GM12878 (cell line): ENCODE measurements around the gene CHPF2. TPM values are rescaled to one million over a fixed set of nuclear protein-coding genes. Genes with fewer than 3 reads are reported as not detected.

ENCODE experiments used
- ATAC-seq: fragments of 200-7000 bp; cut with Tn5 transposase; 3 replicates; pipeline ENCODE4 v1.9.1; 2020; ENCODE audit warnings: mild to moderate bottlenecking, moderate library complexity
- BruUV-seq: library from RNA; stranded (reverse); fragments of 400-500 nt; replicated peaks from 2 replicates; lab custom pipeline; 2021; lab: Mats Ljungman, UMichigan
- CTCF ChIA-PET: fragments of 300-600 bp; sonication (Branson Sonifier 250); formaldehyde crosslinking; extraction: SDS; loops from one replicate; lab custom pipeline; 2021; ENCODE audit warnings: inconsistent platforms; lab: Yijun Ruan, JAX
- POLR2A ChIA-PET: fragments of 350-600 bp; formaldehyde crosslinking; extraction: SDS; loops from one replicate; lab custom pipeline; 2021; ENCODE audit warnings: inconsistent platforms; lab: Charles Lee
- RAD21 ChIA-PET: fragments of 300-600 bp; sonication (Branson Sonifier 250); formaldehyde crosslinking; loops from one replicate; lab custom pipeline; 2023; ENCODE audit warnings: antibody characterized with exemption; ENCODE audit not compliant: unreplicated experiment; lab: Charles Lee
- SMC1A ChIA-PET: fragments of 300-600 bp; sonication (Branson Sonifier 250); formaldehyde crosslinking; loops from one replicate; lab custom pipeline; 2023; ENCODE audit not compliant: unreplicated experiment, uncharacterized antibody; lab: Charles Lee
- DNase-seq: peaks from one replicate; pipeline ENCODE4 v3.0.0-alpha.2; 2011; ENCODE audit warnings: low read depth, low spot score
- FAIRE-seq: peaks from 3 replicates; lab custom pipeline; 2011; peaks lifted over from hg19 to GRCh38; lab: Jason Lieb, UNC
- H2AFZ ChIP-seq: 2 replicates; pipeline ENCODE4 v1.6.0; 2011; ENCODE audit warnings: low read depth, low read length, control low read depth; ENCODE audit not compliant: control insufficient read depth
- H3K27ac ChIP-seq: 2 replicates; pipeline ENCODE4 v1.5.1; 2011; ENCODE audit warnings: control low read depth; ENCODE audit not compliant: control insufficient read depth, insufficient read depth
- H3K27me3 ChIP-seq, 2 experiments: replicated peaks in 1 of 2; 2 replicates each; pipeline versions ENCODE4 v1.6.0 to v1.6.1; 2011; ENCODE audit warnings: low read length in 1 of 2; ENCODE audit not compliant: control insufficient read depth in 2 of 2, insufficient read depth in 2 of 2
- H3K36me3 ChIP-seq, 2 experiments: 2 replicates each; pipeline ENCODE4 v1.5.1; 2011; ENCODE audit warnings: low read length in 1 of 2; ENCODE audit not compliant: control insufficient read depth in 2 of 2, insufficient read depth in 2 of 2
- H3K4me1 ChIP-seq: 2 replicates; pipeline ENCODE4 v1.6.1; 2011; ENCODE audit warnings: mild to moderate bottlenecking, low read length, moderate library complexity, mixed read lengths; ENCODE audit not compliant: control insufficient read depth, insufficient read depth
- H3K4me2 ChIP-seq: 2 replicates; pipeline ENCODE4 v1.6.0; 2011; ENCODE audit warnings: control low read depth; ENCODE audit not compliant: control insufficient read depth, insufficient read depth
- H3K4me3 ChIP-seq: fragments of 200-600 bp; sonication (generic); 2 replicates; pipeline ENCODE4 v1.5.1; 2016
- H3K79me2 ChIP-seq: 2 replicates; pipeline ENCODE4 v1.6.0; 2011; ENCODE audit warnings: low read length; ENCODE audit not compliant: control insufficient read depth, insufficient read depth
- H3K9ac ChIP-seq: 2 replicates; pipeline ENCODE4 v1.8.0; 2011; ENCODE audit warnings: low read length, control low read depth, mixed read lengths; ENCODE audit not compliant: control insufficient read depth, insufficient read depth
- H3K9me3 ChIP-seq: replicated peaks from 3 replicates; pipeline ENCODE4 v1.5.1; 2011; ENCODE audit warnings: mild to moderate bottlenecking, low read length; ENCODE audit not compliant: control insufficient read depth, insufficient read depth
- H4K20me1 ChIP-seq: 2 replicates; pipeline ENCODE4 v1.6.0; 2011; ENCODE audit not compliant: control insufficient read depth, insufficient read depth
- BCL11A ChIP-seq: IDR thresholded peaks from 2 replicates; pipeline ENCODE4 v1.6.1; 2011; ENCODE audit warnings: low read depth, low read length
- CHD2 ChIP-seq: IDR thresholded peaks from 2 replicates; pipeline ENCODE4 v1.6.1; 2011; ENCODE audit warnings: low read depth, low read length, improper control_type of control experiment, borderline replicate concordance
- CREM ChIP-seq: IDR thresholded peaks from 2 replicates; pipeline ENCODE4 v1.6.1; 2014; ENCODE audit warnings: antibody characterized with exemption, low read depth
- ESRRA ChIP-seq: IDR thresholded peaks from 2 replicates; pipeline ENCODE4 v1.6.1; 2012; ENCODE audit warnings: mild to moderate bottlenecking, low read length, improper control_type of control experiment
- EZH2 ChIP-seq: IDR thresholded peaks from 2 replicates; pipeline ENCODE4 v1.6.1; 2012; ENCODE audit warnings: low read depth, mild to moderate bottlenecking, control low read depth, inconsistent platforms, low read length, borderline replicate concordance; ENCODE audit not compliant: control insufficient read depth
- FOXM1 ChIP-seq: IDR thresholded peaks from 2 replicates; pipeline ENCODE4 v1.6.1; 2012; ENCODE audit warnings: low read depth, mild to moderate bottlenecking, inconsistent platforms, low read length, moderate library complexity
- HDGF ChIP-seq: fragments of 450-650 bp; IDR thresholded peaks from 2 replicates; pipeline ENCODE4 v1.6.1; 2016; ENCODE audit warnings: antibody characterized with exemption
- IRF3 ChIP-seq: fragments of 450-650 bp; IDR thresholded peaks from 2 replicates; pipeline ENCODE4 v1.6.1; 2014; ENCODE audit warnings: mild to moderate bottlenecking
- JUNB ChIP-seq: IDR thresholded peaks from 2 replicates; pipeline ENCODE4 v1.6.1; 2016; ENCODE audit warnings: antibody characterized with exemption, mild to moderate bottlenecking
- MAX ChIP-seq: IDR thresholded peaks from 2 replicates; pipeline ENCODE4 v1.6.1; 2012; ENCODE audit warnings: low read depth, low read length, improper control_type of control experiment
- MYC ChIP-seq: IDR thresholded peaks from 2 replicates; pipeline ENCODE4 v1.6.1; 2011; ENCODE audit warnings: mild to moderate bottlenecking, low read length, moderate library complexity, inconsistent platforms; ENCODE audit not compliant: insufficient read depth, insufficient replicate concordance, insufficient read length, severe bottlenecking
- NFXL1 ChIP-seq: fragments of 450-650 bp; IDR thresholded peaks from 2 replicates; pipeline ENCODE4 v1.6.1; 2017; ENCODE audit warnings: antibody characterized with exemption, mild to moderate bottlenecking, borderline replicate concordance
- NR2F1 ChIP-seq: fragments of 450-650 bp; conservative IDR thresholded peaks from 2 replicates; pipeline ENCODE4 v1.6.1; 2017; ENCODE audit warnings: mild to moderate bottlenecking
- PRDM15 ChIP-seq: fragments of 450-650 bp; formaldehyde crosslinking; IDR thresholded peaks from 2 replicates; pipeline ENCODE4 v1.4.0; 2020; ENCODE audit warnings: mild to moderate bottlenecking, moderate library complexity
- RCOR1 ChIP-seq: conservative IDR thresholded peaks from 2 replicates; pipeline ENCODE4 v1.6.1; 2012; ENCODE audit warnings: low read depth, low read length, improper control_type of control experiment
- TAF1 ChIP-seq: IDR thresholded peaks from 2 replicates; pipeline ENCODE4 v1.6.1; 2011; ENCODE audit warnings: mild to moderate bottlenecking, low read depth, low read length, borderline replicate concordance
- ZNF687 ChIP-seq: fragments of 450-650 bp; IDR thresholded peaks from 2 replicates; pipeline ENCODE4 v1.6.1; 2017; ENCODE audit warnings: mild to moderate bottlenecking, moderate library complexity
- WGBS: methylation state at CpG from one replicate; pipeline ENCODE4 v1.1.6; 2016; ENCODE audit warnings: low lambda C conversion rate; ENCODE audit not compliant: insufficient replicate concordance, insufficient coverage; ENCODE audit errors: missing lambda C conversion rate; 5-methylcytosine and 5-hydroxymethylcytosine counted together
- in situ Hi-C: fragments of 300-500 bp; cut with MboI; formaldehyde crosslinking; loops from 9 replicates; pipeline ENCODE4 v1.14.3; 2018; ENCODE audit warnings: mixed read lengths
- intact Hi-C: fragments of 100-400 bp; cut with micrococcal nuclease; formaldehyde crosslinking; loops from one replicate; pipeline ENCODE4 v1.14.2; 2022; ENCODE audit not compliant: unreplicated experiment
- polyA plus RNA-seq, 11 experiments: library from polyadenylated mRNA; depleted of rRNA in 4 of 11; unstranded in 6 of 11; stranded (reverse) in 5 of 11; fragments of >200 nt; fragmentation: Nextera tagmentation in 4 of 11; fragmentation: Illumina TruSeq in 1 of 11; extraction: Ambion mirVana in 4 of 11; extraction: Trizol in 1 of 11; gene quantifications; 1 replicate in 1 of 11; 2 replicates in 10 of 11; pipeline versions ENCODE4 v1.2.1 to v1.2.3, GENCODE V29; 2011 to 2016; ENCODE audit warnings: inconsistent platforms in 2 of 11, missing spikeins in 2 of 11, low read depth in 1 of 11
- total RNA-seq, 4 experiments: library from RNA; depleted of rRNA in 3 of 4; stranded (reverse); fragments of >200 nt in 3 of 4; fragmentation: Illumina TruSeq in 1 of 4; extraction: Trizol in 1 of 4; gene quantifications; 2 replicates each; pipeline versions ENCODE4 v1.2.1 to v1.2.3, GENCODE V29; 2013 to 2021

The CHPF2 gene
- total and polyA plus RNA-seq, 10 of the 15 experiments (the other 5 are each of a cell fraction or from before 2014, with no cell fraction given): 0.23 to 33.1 (median 11.5) TPM

GRCh38 chr7:151278949-151279348, 46.7 kb downstream of the CHPF2 start:
- FAIRE-seq (no peak), ATAC-seq (no peak)
- in situ Hi-C loops: no loop called here

More at GRCh38 chr7:151278949-151279348, 46.7 kb downstream of the CHPF2 start:
- BruUV-seq: no TSS peak
- SMC1A ChIA-PET: no interaction called here
- no peaks in the 10 kb centered on the region for H4K20me1 ChIP-seq
- H3K27me3 ChIP-seq: peaks cover 0 to 4% of the 10 kb centered on the region in 2 experiments
- H3K4me2 ChIP-seq: no peak overlapping the region
- H3K4me1 ChIP-seq: no peaks in the 10 kb centered on the region
- H3K9me3 ChIP-seq: no peaks in the 10 kb centered on the region
- intact Hi-C loops: no loop called here
- H3K36me3 ChIP-seq: no peaks in the 10 kb centered on the region
- 58% methylated on average over 12 of the region's 12 CpGs for WGBS
- H3K9ac ChIP-seq: no peak overlapping the region
- POLR2A ChIA-PET: no interaction called here
- no peak overlapping the region for H3K27ac ChIP-seq
- no peak overlapping the region for H2AFZ ChIP-seq
- DNase-seq: no peak
- H3K79me2 ChIP-seq: no peaks in the 10 kb centered on the region
- TF ChIP-seq JUNB (no peak), NR2F1 (no peak), NFXL1 (no peak), FOXM1 (no peak), PRDM15 (CRISPR knock-in tag) (no peak), RCOR1 (no peak), MYC (no peak), CREM (no peak), BCL11A (no peak), MAX (no peak), HDGF (no peak), TAF1 (no peak), ESRRA (no peak), IRF3 (no peak), EZH2 (no peak), ZNF687 (no peak), CHD2 (no peak)
- no peak overlapping the region for H3K4me3 ChIP-seq
- CTCF ChIA-PET: interaction anchor here (1.0 kb wide), 1 partner anchor 18 kb away, joined by 4 read pairs; no protein-coding TSS in a partner anchor
- RAD21 ChIA-PET: no interaction called here
